ENCODE results near the gene UGT1A9.

Gene UGT1A9

GRCh38 chr2:233819884-233820773 is 148.4 kb downstream of the UGT1A9 start:
- no peak for DNase-seq

- DNase-seq: no peak
Measured at GRCh38 chr2:233820774-233821105, 149.0 kb downstream of the UGT1A9 start.

GRCh38 chr2:233821196-233821595 is 149.5 kb downstream of the UGT1A9 start:
- no peak for DNase-seq

GRCh38 chr2:233821709-233822100 is 150.0 kb downstream of the UGT1A9 start:
- no peak for DNase-seq

GRCh38 chr2:233822101-233822771 is 150.5 kb downstream of the UGT1A9 start:
- no peak for DNase-seq

All from NCI-H1417 (cell line).